KMS-11 (cell line): ENCODE results near the gene G6PC2.
"Not testable (repeated sequence)": the region's sequence is repeated elsewhere in the genome, so short reads cannot be mapped to it uniquely, and the experiment has no call there.

Experiments
- H2AFZ ChIP-seq: fragments of 200-600 bp; sonication (generic); 2 replicates; pipeline ENCODE4 v1.6.1; 2016; ENCODE audit warnings: antibody characterized with exemption, mixed run types, low read depth
- H3K27ac ChIP-seq: fragments of 200-600 bp; sonication (generic); 2 replicates; pipeline ENCODE4 v1.6.1; 2016; ENCODE audit warnings: mild to moderate bottlenecking, mixed run types
- H3K27me3 ChIP-seq: fragments of 200-600 bp; sonication (generic); 2 replicates; pipeline ENCODE4 v1.6.1; 2017; ENCODE audit warnings: mild to moderate bottlenecking, low read depth, mixed run types, moderate library complexity; ENCODE audit not compliant: insufficient read depth
- H3K36me3 ChIP-seq: fragments of 200-600 bp; sonication (generic); 2 replicates; pipeline ENCODE4 v1.6.1; 2017; ENCODE audit warnings: mild to moderate bottlenecking, mixed run types; ENCODE audit not compliant: insufficient read depth
- H3K4me1 ChIP-seq: fragments of 200-600 bp; sonication (generic); 2 replicates; pipeline ENCODE4 v1.6.1; 2016; ENCODE audit warnings: mild to moderate bottlenecking, low read depth, mixed run types; ENCODE audit not compliant: poor library complexity, severe bottlenecking
- H3K4me2 ChIP-seq: fragments of 200-600 bp; sonication (generic); 2 replicates; pipeline ENCODE4 v1.7.0; 2016; ENCODE audit warnings: mild to moderate bottlenecking, mixed run types
- H3K4me3 ChIP-seq: fragments of 200-600 bp; sonication (generic); IDR thresholded peaks from 2 replicates; pipeline ENCODE4 v1.6.1; 2017; ENCODE audit warnings: low read depth, low read length, mixed read lengths; ENCODE audit not compliant: insufficient read depth
- H3K79me2 ChIP-seq: fragments of 200-600 bp; sonication (generic); 2 replicates; pipeline ENCODE4 v1.6.1; 2016; ENCODE audit warnings: low read depth, mixed run types; ENCODE audit not compliant: insufficient read depth
- H3K9ac ChIP-seq: fragments of 200-600 bp; sonication (generic); 2 replicates; pipeline ENCODE4 v1.6.1; 2016; ENCODE audit warnings: mild to moderate bottlenecking, mixed run types
- H4K20me1 ChIP-seq: fragments of 200-600 bp; sonication (generic); 2 replicates; pipeline ENCODE4 v1.6.1; 2016; ENCODE audit warnings: mild to moderate bottlenecking, mixed run types; ENCODE audit not compliant: insufficient read depth
- TF ChIP-seq, protein P1 (sequence below): fragments of 200-600 bp; sonication (generic); conservative IDR thresholded peaks from 2 replicates; pipeline ENCODE4 v1.6.1; 2017; ENCODE audit warnings: low read depth, mild to moderate bottlenecking, antibody characterized with exemption, low read length, moderate library complexity, mixed read lengths

Gene G6PC2

DNA sequence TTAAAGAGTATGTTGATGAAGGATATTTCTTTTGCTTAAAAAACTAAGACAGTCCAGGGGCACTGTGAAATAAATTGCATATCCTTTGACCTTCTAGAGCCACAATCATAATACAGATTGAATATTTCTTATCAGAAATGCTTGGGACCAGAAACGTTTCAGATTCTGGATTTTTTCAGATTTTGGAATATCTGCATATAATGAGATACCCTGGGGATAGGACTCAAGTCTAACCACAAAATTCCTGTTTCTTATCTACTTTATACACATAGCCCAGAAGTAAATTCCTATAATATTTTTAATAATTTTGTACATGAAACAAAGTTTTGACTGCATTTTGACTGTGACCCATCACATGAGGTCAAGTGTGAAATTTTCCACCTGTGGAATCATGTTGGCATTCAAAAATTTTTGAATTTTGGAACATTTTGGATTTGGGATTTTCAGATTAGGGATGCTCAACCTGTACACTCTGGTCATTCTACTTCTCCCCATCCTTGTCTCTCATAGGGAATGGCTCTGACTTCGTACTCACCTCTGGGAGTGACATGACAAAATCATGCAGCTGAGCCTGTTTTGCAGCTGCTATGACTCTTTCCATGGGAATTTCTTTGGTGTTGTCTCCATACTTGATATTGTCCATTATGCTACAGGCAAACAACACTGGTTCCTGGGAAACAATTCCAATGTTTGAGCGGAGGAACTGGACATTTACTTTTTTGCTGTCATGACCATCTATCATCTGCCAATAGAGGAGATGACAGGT lies 25.7 kb downstream of the G6PC2 start:
- H3K27me3 ChIP-seq = no peaks in the 10 kb centered on the region
- H4K20me1 ChIP-seq = no peaks in the 10 kb centered on the region
- no peaks in the 10 kb centered on the region for H3K36me3 ChIP-seq
- H3K27ac ChIP-seq = no peak overlapping the region
- no peaks in the 10 kb centered on the region for H3K4me1 ChIP-seq
- no peaks in the 10 kb centered on the region for H3K79me2 ChIP-seq
- no peak overlapping the region for H3K9ac ChIP-seq
- H2AFZ ChIP-seq = no peak overlapping the region
- H3K4me3 ChIP-seq = no peak overlapping the region
- no peak overlapping the region for H3K4me2 ChIP-seq
- TF ChIP-seq, protein P1, sequence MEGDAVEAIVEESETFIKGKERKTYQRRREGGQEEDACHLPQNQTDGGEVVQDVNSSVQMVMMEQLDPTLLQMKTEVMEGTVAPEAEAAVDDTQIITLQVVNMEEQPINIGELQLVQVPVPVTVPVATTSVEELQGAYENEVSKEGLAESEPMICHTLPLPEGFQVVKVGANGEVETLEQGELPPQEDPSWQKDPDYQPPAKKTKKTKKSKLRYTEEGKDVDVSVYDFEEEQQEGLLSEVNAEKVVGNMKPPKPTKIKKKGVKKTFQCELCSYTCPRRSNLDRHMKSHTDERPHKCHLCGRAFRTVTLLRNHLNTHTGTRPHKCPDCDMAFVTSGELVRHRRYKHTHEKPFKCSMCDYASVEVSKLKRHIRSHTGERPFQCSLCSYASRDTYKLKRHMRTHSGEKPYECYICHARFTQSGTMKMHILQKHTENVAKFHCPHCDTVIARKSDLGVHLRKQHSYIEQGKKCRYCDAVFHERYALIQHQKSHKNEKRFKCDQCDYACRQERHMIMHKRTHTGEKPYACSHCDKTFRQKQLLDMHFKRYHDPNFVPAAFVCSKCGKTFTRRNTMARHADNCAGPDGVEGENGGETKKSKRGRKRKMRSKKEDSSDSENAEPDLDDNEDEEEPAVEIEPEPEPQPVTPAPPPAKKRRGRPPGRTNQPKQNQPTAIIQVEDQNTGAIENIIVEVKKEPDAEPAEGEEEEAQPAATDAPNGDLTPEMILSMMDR = no peak

DNA sequence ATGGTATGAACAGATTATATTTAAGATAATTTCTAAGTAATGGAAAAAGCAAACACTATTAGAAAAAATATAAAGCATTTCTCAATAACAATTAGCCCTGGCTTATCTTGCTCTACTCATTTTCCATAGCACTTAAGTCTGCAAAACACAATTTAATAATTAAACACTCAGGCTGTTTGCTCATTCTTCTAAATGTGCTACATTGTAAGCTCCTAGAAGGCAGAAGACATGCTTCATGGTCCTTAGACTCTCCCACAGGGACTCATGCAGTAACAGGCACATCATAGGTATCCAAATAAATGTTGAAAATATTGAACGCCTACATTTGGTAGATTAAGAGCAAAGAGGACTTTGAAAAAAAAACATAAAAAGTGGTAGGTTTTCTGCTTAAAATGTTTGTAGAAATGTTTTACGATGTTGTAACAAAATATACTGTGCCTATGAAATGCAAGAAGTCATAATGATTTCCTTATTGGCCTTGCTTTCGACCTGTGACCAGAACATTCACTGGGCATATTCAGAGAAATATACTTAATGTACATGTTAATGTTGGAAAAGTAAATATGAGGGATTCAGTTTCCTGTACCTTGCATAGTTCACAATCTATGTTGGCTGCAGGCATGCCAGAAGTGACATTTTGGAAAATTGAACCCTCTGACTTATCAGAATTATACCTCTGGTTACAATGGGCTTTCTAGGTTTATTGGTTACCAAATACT lies 27.2 kb downstream of the G6PC2 start:
- Histone ChIP-seq H3K27me3 (no peaks in the 10 kb centered on the region), H3K27ac (no peak overlapping the region), H3K4me2 (no peak overlapping the region), H4K20me1 (no peaks in the 10 kb centered on the region), H3K79me2 (no peaks in the 10 kb centered on the region), H3K4me1 (no peaks in the 10 kb centered on the region), H2AFZ (no peak overlapping the region), H3K36me3 (no peaks in the 10 kb centered on the region), H3K4me3 (no peak overlapping the region), H3K9ac (no peak overlapping the region)
- TF ChIP-seq, protein P1 = no peak

- no peak overlapping the region for H3K4me2 ChIP-seq
- TF ChIP-seq, protein P1 = no peak
- H3K9ac ChIP-seq = no peak overlapping the region
- no peaks in the 10 kb centered on the region for H3K4me1 ChIP-seq
- no peak overlapping the region for H2AFZ ChIP-seq
- no peaks in the 10 kb centered on the region for H4K20me1 ChIP-seq
- H3K27me3 ChIP-seq = no peaks in the 10 kb centered on the region
- no peak overlapping the region for H3K4me3 ChIP-seq
- no peaks in the 10 kb centered on the region for H3K36me3 ChIP-seq
- no peaks in the 10 kb centered on the region for H3K79me2 ChIP-seq
- no peak overlapping the region for H3K27ac ChIP-seq
These were observed 27.9 kb downstream of the G6PC2 start for GRCh38 chr2:168929031-168929430.

GRCh38 chr2:168930242-168930641 lies 29.2 kb downstream of the G6PC2 start:
- no peaks in the 10 kb centered on the region for H4K20me1 ChIP-seq
- H3K4me1 ChIP-seq = no peaks in the 10 kb centered on the region
- H3K27ac ChIP-seq = no peak overlapping the region
- H3K9ac ChIP-seq = no peak overlapping the region
- no peak overlapping the region for H2AFZ ChIP-seq
- TF ChIP-seq, protein P1 = no peak
- H3K36me3 ChIP-seq = no peaks in the 10 kb centered on the region
- no peaks in the 10 kb centered on the region for H3K79me2 ChIP-seq
- no peak overlapping the region for H3K4me3 ChIP-seq
- no peak overlapping the region for H3K4me2 ChIP-seq
- H3K27me3 ChIP-seq = no peaks in the 10 kb centered on the region

DNA sequence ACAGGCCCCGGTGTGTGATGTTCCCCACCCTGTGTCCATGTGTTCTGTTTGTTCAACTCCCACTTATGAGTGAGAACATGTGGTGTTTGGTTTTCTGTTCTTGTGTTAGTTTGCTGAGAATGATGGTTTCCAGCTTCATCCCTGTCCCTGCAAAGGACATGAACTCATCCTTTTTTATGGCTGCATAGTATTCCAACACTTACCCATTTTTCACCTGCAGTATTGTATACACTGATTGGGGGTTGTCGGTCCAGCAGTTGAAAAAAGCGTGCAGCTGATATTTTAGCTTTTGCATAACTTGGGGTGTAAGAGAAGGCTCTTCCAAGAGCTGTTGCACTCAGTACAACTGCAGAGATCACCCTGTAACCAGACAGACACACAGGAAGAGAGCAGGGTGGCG lies 31.1 kb downstream of the G6PC2 start:
- not testable (repeated sequence) for H4K20me1 ChIP-seq, H3K4me3 ChIP-seq, H3K4me2 ChIP-seq, H2AFZ ChIP-seq, H3K27me3 ChIP-seq, H3K79me2 ChIP-seq, H3K9ac ChIP-seq, H3K4me1 ChIP-seq, H3K36me3 ChIP-seq, H3K27ac ChIP-seq
